ENCODE results near the gene PPP1R9A.
"Not testable (repeated sequence)": the region's sequence is repeated elsewhere in the genome, so short reads cannot be mapped to it uniquely, and the experiment has no call there.

PPP1R9A gene

GRCh38 chr7:94996369-94996768, 89.0 kb downstream of the PPP1R9A start:
- no peak overlapping the region for H3K4me3 Mint-ChIP-seq
- no peak for ATAC-seq
- no peaks in the 10 kb centered on the region for H3K4me1 Mint-ChIP-seq
- H3K9me3 Mint-ChIP-seq, result peaks cover 5% of the 10 kb centered on the region in 2 donors
- no peaks in the 10 kb centered on the region for H3K27me3 Mint-ChIP-seq
- H3K27ac Mint-ChIP-seq, result no peak overlapping the region
- DNase-seq, result no peak

- Mint-ChIP-seq H3K27me3 (no peaks in the 10 kb centered on the region), H3K4me3 (no peak overlapping the region)
- no peak for ATAC-seq
These were observed 90.2 kb downstream of the PPP1R9A start for GRCh38 chr7:94997547-94997946.

GRCh38 chr7:94998266-94999068, 91.1 kb downstream of the PPP1R9A start:
- Mint-ChIP-seq H3K27me3 (no peaks in the 10 kb centered on the region), H3K27ac (no peak overlapping the region), H3K9me3 (peaks cover 0 to 5% of the 10 kb centered on the region in 2 donors), H3K4me1 (no peaks in the 10 kb centered on the region), H3K4me3 (no peak overlapping the region)
- ATAC-seq, result no peak
- DNase-seq, result no peak

More at GRCh38 chr7:94997547-94997946, 90.2 kb downstream of the PPP1R9A start:
- peaks cover 0 to 5% of the 10 kb centered on the region in 2 donors for H3K9me3 Mint-ChIP-seq
- H3K4me1 Mint-ChIP-seq, result no peaks in the 10 kb centered on the region
- no peak overlapping the region for H3K27ac Mint-ChIP-seq
- no peak for DNase-seq

- H3K4me3 Mint-ChIP-seq, result no peak overlapping the region
- H3K4me1 Mint-ChIP-seq, result no peaks in the 10 kb centered on the region
- no peaks in the 10 kb centered on the region for H3K27me3 Mint-ChIP-seq
- no peak overlapping the region for H3K27ac Mint-ChIP-seq
- peaks cover 0 to 2% of the 10 kb centered on the region in 2 donors for H3K9me3 Mint-ChIP-seq
- ATAC-seq, result no peak
- DNase-seq, result no peak
These were observed 91.6 kb downstream of the PPP1R9A start for GRCh38 chr7:94999069-94999351.

GRCh38 chr7:94999601-95000000, 92.2 kb downstream of the PPP1R9A start:
- not testable (repeated sequence) for H3K4me3 Mint-ChIP-seq, H3K9me3 Mint-ChIP-seq, ATAC-seq, H3K27me3 Mint-ChIP-seq, H3K4me1 Mint-ChIP-seq, H3K27ac Mint-ChIP-seq, DNase-seq

GRCh38 chr7:95001258-95001657, 93.9 kb downstream of the PPP1R9A start:
- DNase-seq (no peak), ATAC-seq (no peak)
- no peaks in the 10 kb centered on the region for H3K4me1 Mint-ChIP-seq
- no peaks in the 10 kb centered on the region for H3K27me3 Mint-ChIP-seq
- no peak overlapping the region for H3K27ac Mint-ChIP-seq
- no peaks in the 10 kb centered on the region for H3K9me3 Mint-ChIP-seq
- no peak overlapping the region for H3K4me3 Mint-ChIP-seq

- no peaks in the 10 kb centered on the region for H3K27me3 Mint-ChIP-seq
- H3K4me3 Mint-ChIP-seq, result no peak overlapping the region
- no peak for DNase-seq
- no peaks in the 10 kb centered on the region for H3K9me3 Mint-ChIP-seq
- no peak for ATAC-seq
- H3K4me1 Mint-ChIP-seq, result no peaks in the 10 kb centered on the region
- no peak overlapping the region for H3K27ac Mint-ChIP-seq
These were observed 94.6 kb downstream of the PPP1R9A start for GRCh38 chr7:95001815-95002561.

GRCh38 chr7:95002775-95003174, 95.4 kb downstream of the PPP1R9A start:
- H3K4me1 Mint-ChIP-seq, result no peaks in the 10 kb centered on the region
- no peak for ATAC-seq
- H3K9me3 Mint-ChIP-seq, result no peaks in the 10 kb centered on the region
- DNase-seq, result no peak
- H3K4me3 Mint-ChIP-seq, result no peak overlapping the region
- H3K27ac Mint-ChIP-seq, result no peak overlapping the region
- H3K27me3 Mint-ChIP-seq, result no peaks in the 10 kb centered on the region

- Mint-ChIP-seq H3K9me3 (no peaks in the 10 kb centered on the region), H3K4me3 (no peak overlapping the region), H3K27ac (no peak overlapping the region), H3K27me3 (no peaks in the 10 kb centered on the region), H3K4me1 (no peaks in the 10 kb centered on the region)
- no peak for ATAC-seq
- DNase-seq, result no peak
These were observed 97.3 kb downstream of the PPP1R9A start for GRCh38 chr7:95004618-95005247.

- ATAC-seq (no peak), DNase-seq (no peak)
- no peak overlapping the region for H3K4me3 Mint-ChIP-seq
- no peaks in the 10 kb centered on the region for H3K4me1 Mint-ChIP-seq
- H3K27me3 Mint-ChIP-seq, result no peaks in the 10 kb centered on the region
- H3K9me3 Mint-ChIP-seq, result no peaks in the 10 kb centered on the region
- H3K27ac Mint-ChIP-seq, result no peak overlapping the region
These were observed 98.6 kb downstream of the PPP1R9A start for GRCh38 chr7:95006010-95006409.

GRCh38 chr7:95008773-95009172, 101.4 kb downstream of the PPP1R9A start:
- H3K4me3 Mint-ChIP-seq, H3K4me1 Mint-ChIP-seq, H3K9me3 Mint-ChIP-seq, H3K27me3 Mint-ChIP-seq, DNase-seq, ATAC-seq, H3K27ac Mint-ChIP-seq: not testable (repeated sequence)

- Mint-ChIP-seq H3K4me3 (no peak overlapping the region), H3K4me1 (no peaks in the 10 kb centered on the region), H3K9me3 (no peaks in the 10 kb centered on the region), H3K27me3 (no peaks in the 10 kb centered on the region), H3K27ac (no peak overlapping the region)
- no peak for ATAC-seq
- DNase-seq, result no peak
These were observed 103.9 kb downstream of the PPP1R9A start for GRCh38 chr7:95011146-95011928.

GRCh38 chr7:95011995-95012394, 104.6 kb downstream of the PPP1R9A start:
- ATAC-seq (no peak), DNase-seq (no peak)
- no peaks in the 10 kb centered on the region for H3K27me3 Mint-ChIP-seq
- H3K27ac Mint-ChIP-seq, result no peak overlapping the region
- no peak overlapping the region for H3K4me3 Mint-ChIP-seq
- no peaks in the 10 kb centered on the region for H3K4me1 Mint-ChIP-seq
- no peaks in the 10 kb centered on the region for H3K9me3 Mint-ChIP-seq

- H3K27ac Mint-ChIP-seq, result no peak overlapping the region
- no peak overlapping the region for H3K4me3 Mint-ChIP-seq
- no peak for DNase-seq
- no peaks in the 10 kb centered on the region for H3K4me1 Mint-ChIP-seq
- peaks cover 0 to 11% of the 10 kb centered on the region in 2 donors for H3K9me3 Mint-ChIP-seq
- ATAC-seq, result no peak
- H3K27me3 Mint-ChIP-seq, result no peaks in the 10 kb centered on the region
These were observed 110.6 kb downstream of the PPP1R9A start for GRCh38 chr7:95018021-95018420.

- Mint-ChIP-seq H3K4me3 (no peak overlapping the region), H3K27me3 (no peaks in the 10 kb centered on the region), H3K4me1 (no peaks in the 10 kb centered on the region), H3K9me3 (peaks cover 19 to 36% of the 10 kb centered on the region in 2 donors), H3K27ac (no peak overlapping the region)
- ATAC-seq (no peak), DNase-seq (no peak)
These were observed 118.6 kb downstream of the PPP1R9A start for GRCh38 chr7:95026018-95026417.

All from stimulated activated naive CD8-positive, alpha-beta T cell treated with anti-CD3 and anti-CD28 coated beads, Interleukin-15, amount 100 ng/mL, for 72 hours (primary cell).